PFSK-1 (cell line): Measurements from ENCODE around the gene RGS14.

Experiments
- FOXP2 ChIP-seq: optimal IDR thresholded peaks from 2 replicates; pipeline ENCODE3; 2011; ENCODE audit warnings: borderline replicate concordance, control low read depth, inconsistent platforms; ENCODE audit not compliant: insufficient read depth; ENCODE audit errors: extremely low read length, extremely low read depth
- POLR2AphosphoS5 ChIP-seq: IDR thresholded peaks from 2 replicates; pipeline ENCODE4 v1.6.1; 2012; ENCODE audit warnings: low read depth, mild to moderate bottlenecking, control low read depth, low read length, moderate library complexity
- SIN3A ChIP-seq: IDR thresholded peaks from 2 replicates; pipeline ENCODE4 v1.6.1; 2012; ENCODE audit warnings: mild to moderate bottlenecking, low read length, moderate library complexity, borderline replicate concordance; ENCODE audit not compliant: insufficient read depth
- TAF1 ChIP-seq: IDR thresholded peaks from 2 replicates; pipeline ENCODE4 v1.6.1; 2012; ENCODE audit warnings: low read length, control low read depth, borderline replicate concordance; ENCODE audit not compliant: insufficient read depth
- TF ChIP-seq, protein P1 (sequence below), 2 experiments: IDR thresholded peaks; 2 replicates each; pipeline versions ENCODE4 v1.6.1 to v1.8.0; 2011 to 2012; ENCODE audit warnings: low read depth in 2 of 2, low read length in 2 of 2, control low read depth in 1 of 2, inconsistent platforms in 1 of 2, mild to moderate bottlenecking in 1 of 2, moderate library complexity in 1 of 2; ENCODE audit not compliant: insufficient read depth in 1 of 2

Gene RGS14

DNA sequence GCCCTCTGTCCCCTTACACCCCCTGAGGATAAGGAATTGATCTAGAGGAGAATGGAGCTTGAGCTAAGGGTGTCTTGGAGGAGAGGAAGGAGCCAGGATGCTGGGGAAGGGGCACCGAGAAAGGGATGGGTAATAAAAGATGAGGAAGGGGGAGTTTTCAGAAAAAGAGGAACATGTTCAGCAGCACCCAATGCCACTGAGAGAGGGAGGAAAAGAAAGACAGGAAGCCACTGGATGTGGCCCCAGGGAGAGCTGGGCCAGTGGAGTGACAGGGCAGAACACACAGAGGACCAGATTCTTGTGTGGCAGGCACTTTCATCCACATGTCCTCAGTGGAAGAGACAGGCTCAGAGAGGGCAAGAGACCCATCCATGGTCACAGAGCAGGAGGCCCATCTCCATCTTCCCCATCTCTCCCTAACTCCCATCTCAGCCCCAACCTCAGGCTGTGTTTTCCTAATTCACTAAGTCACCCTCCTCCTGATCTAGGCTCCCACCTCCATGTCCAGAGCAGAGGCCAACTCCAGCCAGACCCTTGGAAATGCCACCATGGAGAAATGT, 35.6 kb downstream of the RGS14 start:
- TF ChIP-seq SIN3A, result no peak
- TF ChIP-seq, protein P1, sequence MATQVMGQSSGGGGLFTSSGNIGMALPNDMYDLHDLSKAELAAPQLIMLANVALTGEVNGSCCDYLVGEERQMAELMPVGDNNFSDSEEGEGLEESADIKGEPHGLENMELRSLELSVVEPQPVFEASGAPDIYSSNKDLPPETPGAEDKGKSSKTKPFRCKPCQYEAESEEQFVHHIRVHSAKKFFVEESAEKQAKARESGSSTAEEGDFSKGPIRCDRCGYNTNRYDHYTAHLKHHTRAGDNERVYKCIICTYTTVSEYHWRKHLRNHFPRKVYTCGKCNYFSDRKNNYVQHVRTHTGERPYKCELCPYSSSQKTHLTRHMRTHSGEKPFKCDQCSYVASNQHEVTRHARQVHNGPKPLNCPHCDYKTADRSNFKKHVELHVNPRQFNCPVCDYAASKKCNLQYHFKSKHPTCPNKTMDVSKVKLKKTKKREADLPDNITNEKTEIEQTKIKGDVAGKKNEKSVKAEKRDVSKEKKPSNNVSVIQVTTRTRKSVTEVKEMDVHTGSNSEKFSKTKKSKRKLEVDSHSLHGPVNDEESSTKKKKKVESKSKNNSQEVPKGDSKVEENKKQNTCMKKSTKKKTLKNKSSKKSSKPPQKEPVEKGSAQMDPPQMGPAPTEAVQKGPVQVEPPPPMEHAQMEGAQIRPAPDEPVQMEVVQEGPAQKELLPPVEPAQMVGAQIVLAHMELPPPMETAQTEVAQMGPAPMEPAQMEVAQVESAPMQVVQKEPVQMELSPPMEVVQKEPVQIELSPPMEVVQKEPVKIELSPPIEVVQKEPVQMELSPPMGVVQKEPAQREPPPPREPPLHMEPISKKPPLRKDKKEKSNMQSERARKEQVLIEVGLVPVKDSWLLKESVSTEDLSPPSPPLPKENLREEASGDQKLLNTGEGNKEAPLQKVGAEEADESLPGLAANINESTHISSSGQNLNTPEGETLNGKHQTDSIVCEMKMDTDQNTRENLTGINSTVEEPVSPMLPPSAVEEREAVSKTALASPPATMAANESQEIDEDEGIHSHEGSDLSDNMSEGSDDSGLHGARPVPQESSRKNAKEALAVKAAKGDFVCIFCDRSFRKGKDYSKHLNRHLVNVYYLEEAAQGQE (IDR thresholded peaks at IDR 0.05; ENCODE audit: insufficient read depth in 1 of 2, low read depth in 2 of 2, low read length in 2 of 2), result no peak

GRCh38 chr5:177393990-177394389, 36.3 kb downstream of the RGS14 start:
- no peak for TF ChIP-seq SIN3A

DNA sequence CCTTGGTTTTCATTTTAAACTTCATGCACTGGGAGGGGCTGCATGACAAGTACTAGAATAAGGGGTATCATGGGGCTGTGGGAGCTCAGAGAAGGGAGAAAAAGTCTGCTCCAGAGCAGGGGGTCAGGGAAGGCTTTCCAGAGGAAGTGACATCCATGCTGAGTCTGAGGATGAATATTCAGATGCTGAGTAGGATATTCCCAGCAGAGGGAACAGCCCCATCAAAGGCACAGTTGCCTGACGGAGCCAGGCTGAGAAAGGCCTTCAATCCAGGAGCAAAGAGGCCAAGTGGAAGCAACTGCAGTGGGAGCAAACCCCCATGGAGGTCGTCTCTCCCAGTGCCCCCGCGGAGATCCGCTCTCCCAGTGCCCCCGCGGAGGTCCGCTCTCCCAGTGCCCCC, 38.4 kb downstream of the RGS14 start:
- TF ChIP-seq TAF1 (no peak), POLR2AphosphoS5 (no peak), FOXP2 (no peak), SIN3A (no peak)
- TF ChIP-seq, protein P1 (IDR thresholded peaks at IDR 0.05; ENCODE audit: insufficient read depth in 1 of 2, low read depth in 2 of 2, low read length in 2 of 2), result no peak

DNA sequence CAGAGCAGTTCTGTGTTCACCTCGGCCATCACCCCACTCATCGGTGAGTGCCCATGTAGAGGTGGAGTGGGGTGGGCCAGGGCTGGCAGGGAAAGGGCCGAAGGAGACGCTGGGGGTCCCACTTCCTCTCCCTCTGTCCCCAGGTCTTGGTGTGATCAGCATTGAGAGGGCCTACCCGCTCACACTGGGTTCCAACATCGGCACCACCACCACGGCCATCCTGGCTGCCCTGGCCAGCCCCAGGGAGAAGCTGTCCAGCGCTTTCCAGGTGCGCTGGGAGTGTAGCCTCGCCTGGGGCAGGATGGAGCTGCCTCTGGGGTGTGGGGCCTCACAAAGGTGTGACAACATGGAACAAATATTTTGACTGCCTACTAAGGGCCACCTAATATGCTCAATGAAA, 39.1 kb downstream of the RGS14 start:
- TF ChIP-seq POLR2AphosphoS5, result no peak
- no peak for TF ChIP-seq TAF1
- TF ChIP-seq FOXP2, result no peak
- TF ChIP-seq, protein P1 (IDR thresholded peaks at IDR 0.05; ENCODE audit: insufficient read depth in 1 of 2, low read depth in 2 of 2, low read length in 2 of 2), result no peak
- no peak for TF ChIP-seq SIN3A

- TF ChIP-seq TAF1 (no peak), SIN3A (no peak), POLR2AphosphoS5 (no peak), FOXP2 (no peak)
- TF ChIP-seq, protein P1 (IDR thresholded peaks at IDR 0.05; ENCODE audit: insufficient read depth in 1 of 2, low read depth in 2 of 2, low read length in 2 of 2), result no peak
Measured at GRCh38 chr5:177397875-177398390, 40.2 kb downstream of the RGS14 start.
